NCI-H1417 (cell line): ENCODE measurements around the gene SUMO4.

Experiments used
- DNase-seq, 3 experiments: peaks; one replicate each; lab custom pipeline; 2025; lab: John Stamatoyannopoulos, UW

The SUMO4 gene

GRCh38 chr6:149389509-149390297, 10.4 kb upstream of the SUMO4 start:
- no peak for DNase-seq

GRCh38 chr6:149392093-149392492, 8.0 kb upstream of the SUMO4 start:
- DNase-seq = no peak

- DNase-seq = no peak
Measured at GRCh38 chr6:149392535-149392934, 7.5 kb upstream of the SUMO4 start.

GRCh38 chr6:149393002-149393679, 6.9 kb upstream of the SUMO4 start:
- DNase-seq = no peak

GRCh38 chr6:149395185-149395584, 4.9 kb upstream of the SUMO4 start:
- no peak for DNase-seq

- DNase-seq = no peak
Measured at GRCh38 chr6:149397384-149397783, 2.7 kb upstream of the SUMO4 start.

- no peak for DNase-seq
Measured at GRCh38 chr6:149403534-149403933, 3.5 kb downstream of the SUMO4 start.

- no peak for DNase-seq
Measured at GRCh38 chr6:149405823-149406765, 6.0 kb downstream of the SUMO4 start.

- DNase-seq = no peak
Measured at GRCh38 chr6:149409617-149410016, 9.6 kb downstream of the SUMO4 start.

GRCh38 chr6:149410557-149410956, 10.5 kb downstream of the SUMO4 start:
- DNase-seq = no peak

GRCh38 chr6:149414009-149414408, 13.9 kb downstream of the SUMO4 start:
- DNase-seq = no peak

- no peak for DNase-seq
Measured at GRCh38 chr6:149414821-149415220, 14.8 kb downstream of the SUMO4 start.

GRCh38 chr6:149419696-149420404, 19.8 kb downstream of the SUMO4 start:
- no peak for DNase-seq

GRCh38 chr6:149421132-149421531, 21.1 kb downstream of the SUMO4 start:
- no peak for DNase-seq

GRCh38 chr6:149422581-149422980, 22.5 kb downstream of the SUMO4 start:
- no peak for DNase-seq

GRCh38 chr6:149423964-149424440, 23.9 kb downstream of the SUMO4 start:
- DNase-seq = peak in 2 of 3 experiments; percentile 25 to 54

- DNase-seq = no peak
Measured at GRCh38 chr6:149425224-149425623, 25.2 kb downstream of the SUMO4 start.

GRCh38 chr6:149425754-149426153, 25.7 kb downstream of the SUMO4 start:
- DNase-seq = no peak

GRCh38 chr6:149428606-149429005, 28.5 kb downstream of the SUMO4 start:
- DNase-seq = no peak

- DNase-seq = peak in 1 of 3 experiments; percentile 22
Measured at GRCh38 chr6:149429427-149430360, 29.6 kb downstream of the SUMO4 start.
